Measurements from ENCODE around the gene CXCR5. TPM values are rescaled to one million over a fixed set of nuclear protein-coding genes. Genes with fewer than 3 reads are reported as not detected.
"Not testable (repeated sequence)": the region's sequence is repeated elsewhere in the genome, so short reads cannot be mapped to it uniquely, and the experiment has no call there.

Gene CXCR5
- total RNA-seq, 2 donors from 2014 or later = not detected

DNA sequence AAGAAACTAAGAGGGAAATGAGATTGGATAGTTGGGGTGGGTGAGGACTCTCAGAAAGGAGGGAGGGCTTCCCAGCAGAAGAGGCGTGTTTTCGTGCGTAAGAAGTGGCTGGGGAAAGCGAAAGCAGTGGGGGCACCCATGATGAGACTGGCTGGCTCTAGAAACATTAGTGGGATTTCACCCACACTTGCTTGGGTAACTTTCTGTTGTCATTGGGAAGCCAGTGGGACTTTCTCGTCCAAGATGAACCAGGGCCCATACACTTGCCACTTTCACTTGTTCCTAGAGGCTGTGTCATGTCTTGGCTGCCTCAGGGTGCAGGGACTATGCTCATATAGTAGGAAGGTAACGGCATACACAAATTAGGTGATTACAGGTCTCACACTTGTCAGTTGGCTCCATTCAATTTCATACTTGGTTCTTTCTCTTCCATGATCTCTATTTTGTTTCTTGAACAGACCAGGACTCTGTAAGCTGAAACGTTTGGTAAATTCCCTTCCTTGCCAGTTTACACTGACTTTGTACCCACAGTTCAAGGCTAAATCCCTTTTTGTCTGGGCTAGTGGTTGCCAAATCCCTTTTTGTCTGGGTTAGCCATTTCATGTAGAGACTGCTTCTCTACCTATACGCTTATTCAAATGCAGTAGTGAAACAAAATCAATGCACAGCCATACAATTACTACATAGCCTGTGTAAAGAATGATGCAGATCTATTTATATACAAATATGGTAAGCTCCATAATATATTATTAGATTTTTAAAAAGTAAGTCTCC lies 42.0 kb upstream of the CXCR5 start:
- intact Hi-C loops (cut with DNase I) = no loop called here
- H3K27ac ChIP-seq = no peak overlapping the region
- ATAC-seq = no peak
- H3K9me3 ChIP-seq = no peaks in the 10 kb centered on the region
- no peak for DNase-seq
- no peaks in the 10 kb centered on the region for H3K27me3 ChIP-seq
- TF ChIP-seq POLR2A (IDR thresholded peaks at IDR 0.05) = no peak
- TF ChIP-seq, protein P1, sequence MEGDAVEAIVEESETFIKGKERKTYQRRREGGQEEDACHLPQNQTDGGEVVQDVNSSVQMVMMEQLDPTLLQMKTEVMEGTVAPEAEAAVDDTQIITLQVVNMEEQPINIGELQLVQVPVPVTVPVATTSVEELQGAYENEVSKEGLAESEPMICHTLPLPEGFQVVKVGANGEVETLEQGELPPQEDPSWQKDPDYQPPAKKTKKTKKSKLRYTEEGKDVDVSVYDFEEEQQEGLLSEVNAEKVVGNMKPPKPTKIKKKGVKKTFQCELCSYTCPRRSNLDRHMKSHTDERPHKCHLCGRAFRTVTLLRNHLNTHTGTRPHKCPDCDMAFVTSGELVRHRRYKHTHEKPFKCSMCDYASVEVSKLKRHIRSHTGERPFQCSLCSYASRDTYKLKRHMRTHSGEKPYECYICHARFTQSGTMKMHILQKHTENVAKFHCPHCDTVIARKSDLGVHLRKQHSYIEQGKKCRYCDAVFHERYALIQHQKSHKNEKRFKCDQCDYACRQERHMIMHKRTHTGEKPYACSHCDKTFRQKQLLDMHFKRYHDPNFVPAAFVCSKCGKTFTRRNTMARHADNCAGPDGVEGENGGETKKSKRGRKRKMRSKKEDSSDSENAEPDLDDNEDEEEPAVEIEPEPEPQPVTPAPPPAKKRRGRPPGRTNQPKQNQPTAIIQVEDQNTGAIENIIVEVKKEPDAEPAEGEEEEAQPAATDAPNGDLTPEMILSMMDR (IDR thresholded peaks at IDR 0.05) = no peak
- 76 to 79% methylated on average over 8 of the region's 8 CpGs for WGBS, 2 donors
- H3K4me1 ChIP-seq = no peaks in the 10 kb centered on the region
- no peak overlapping the region for H3K4me3 ChIP-seq
- no peaks in the 10 kb centered on the region for H3K36me3 ChIP-seq (replicated peaks in 1 of 2; ENCODE audit: insufficient read depth in 1 of 2, low read depth in 2 of 2)

- ATAC-seq (no peak), DNase-seq (no peak)
- H3K36me3 ChIP-seq (replicated peaks in 1 of 2; ENCODE audit: insufficient read depth in 1 of 2, low read depth in 2 of 2) = no peaks in the 10 kb centered on the region
- WGBS, 2 donors = 19 to 46% methylated on average over 2 of the region's 2 CpGs
- TF ChIP-seq, protein P1 (IDR thresholded peaks at IDR 0.05) = no peak
- TF ChIP-seq POLR2A (IDR thresholded peaks at IDR 0.05) = no peak
- intact Hi-C loops (cut with DNase I) = no loop called here
- no peak overlapping the region for H3K4me3 ChIP-seq
- no peaks in the 10 kb centered on the region for H3K4me1 ChIP-seq
- H3K9me3 ChIP-seq = no peaks in the 10 kb centered on the region
- H3K27ac ChIP-seq = no peak overlapping the region
- no peaks in the 10 kb centered on the region for H3K27me3 ChIP-seq
Observed at GRCh38 chr11:118842369-118842768, 41.3 kb upstream of the CXCR5 start.

DNA sequence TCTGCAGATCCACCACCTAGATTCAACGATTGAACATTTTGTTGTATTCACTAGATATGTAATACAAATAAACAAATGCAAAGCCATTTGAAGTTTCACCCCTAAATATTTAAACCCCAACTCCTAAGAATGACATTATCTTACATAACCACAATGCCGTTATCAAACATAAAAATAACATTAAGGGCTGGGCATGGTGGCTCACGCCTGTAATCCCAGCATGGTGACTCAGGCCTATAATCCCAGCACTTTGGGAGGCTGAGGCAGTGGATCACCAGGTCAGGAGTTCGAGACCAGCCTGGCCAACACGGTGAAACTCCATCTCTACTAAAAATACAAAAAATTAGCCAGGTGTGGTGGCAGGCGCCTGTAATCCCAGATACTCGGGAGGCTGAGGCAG lies 40.8 kb upstream of the CXCR5 start:
- DNase-seq; H3K4me1 ChIP-seq; H3K27ac ChIP-seq; intact Hi-C loops (cut with DNase I); H3K4me3 ChIP-seq; ATAC-seq; H3K36me3 ChIP-seq (replicated peaks in 1 of 2; ENCODE audit: insufficient read depth in 1 of 2, low read depth in 2 of 2); H3K9me3 ChIP-seq; H3K27me3 ChIP-seq: not testable (repeated sequence)
- 80 to 84% methylated on average over 7 of the region's 7 CpGs for WGBS, 2 donors

DNA sequence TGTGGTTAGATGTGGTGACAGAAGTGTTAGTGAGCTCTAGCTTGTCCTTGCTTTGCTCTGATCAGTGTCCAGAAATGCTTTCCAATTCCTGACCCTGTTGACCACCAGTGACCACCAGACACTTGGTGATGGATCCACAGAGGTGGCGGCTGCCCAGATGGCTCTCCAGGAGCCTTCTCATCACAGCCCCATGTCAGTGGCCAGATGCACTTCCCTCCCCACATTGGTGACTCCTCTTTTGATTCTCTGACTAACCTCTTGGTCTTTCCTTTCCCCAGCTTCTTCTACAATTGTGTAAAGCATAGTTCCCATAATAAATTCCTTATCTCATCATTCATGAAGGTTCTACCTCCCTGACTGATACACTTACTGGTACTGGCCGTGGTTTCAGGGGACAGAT lies 40.1 kb upstream of the CXCR5 start:
- WGBS, 2 donors = 90 to 94% methylated on average over 2 of the region's 2 CpGs
- ATAC-seq = no peak
- H3K9me3 ChIP-seq = no peaks in the 10 kb centered on the region
- no peaks in the 10 kb centered on the region for H3K4me1 ChIP-seq
- no peaks in the 10 kb centered on the region for H3K36me3 ChIP-seq (replicated peaks in 1 of 2; ENCODE audit: insufficient read depth in 1 of 2, low read depth in 2 of 2)
- no peak overlapping the region for H3K4me3 ChIP-seq
- intact Hi-C loops (cut with DNase I) = no loop called here
- no peak for DNase-seq
- no peak overlapping the region for H3K27ac ChIP-seq
- TF ChIP-seq, protein P1 (IDR thresholded peaks at IDR 0.05) = no peak
- TF ChIP-seq POLR2A (IDR thresholded peaks at IDR 0.05) = no peak
- H3K27me3 ChIP-seq = no peaks in the 10 kb centered on the region

- TF ChIP-seq, protein P1 (IDR thresholded peaks at IDR 0.05) = no peak
- TF ChIP-seq POLR2A (IDR thresholded peaks at IDR 0.05) = no peak
- no peak overlapping the region for H3K27ac ChIP-seq
- H3K4me3 ChIP-seq = no peak overlapping the region
Observed at GRCh38 chr11:118845369-118845768, 38.3 kb upstream of the CXCR5 start.

More at GRCh38 chr11:118845369-118845768, 38.3 kb upstream of the CXCR5 start:
- Histone ChIP-seq H3K4me1 (no peaks in the 10 kb centered on the region), H3K9me3 (no peaks in the 10 kb centered on the region), H3K36me3 (replicated peaks in 1 of 2; ENCODE audit: insufficient read depth in 1 of 2, low read depth in 2 of 2) (no peaks in the 10 kb centered on the region), H3K27me3 (no peaks in the 10 kb centered on the region)
- ATAC-seq (no peak), DNase-seq (no peak)
- intact Hi-C loops (cut with DNase I) = no loop called here
